K562 (cell line): ENCODE data around the gene ST6GALNAC6. TPM values are rescaled to one million over a fixed set of nuclear protein-coding genes. Genes with fewer than 3 reads are reported as not detected.

Source experiments
- CBX3 ChIP-seq, 2 experiments: IDR thresholded peaks; 1 replicate in 1 of 2; 2 replicates in 1 of 2; pipeline ENCODE4 v1.6.1; 2012; ENCODE audit warnings: inconsistent platforms in 2 of 2, low read length in 2 of 2, borderline replicate concordance in 1 of 2, control low read depth in 1 of 2
- MNT ChIP-seq, 2 experiments: fragments of 450-650 bp; conservative IDR thresholded peaks; 2 replicates each; pipeline ENCODE4 v1.6.1; 2017; ENCODE audit warnings: mild to moderate bottlenecking in 2 of 2, moderate library complexity in 2 of 2
- MTA3 ChIP-seq: fragments of 450-650 bp; formaldehyde crosslinking; IDR thresholded peaks from 2 replicates; pipeline ENCODE4 v1.6.1; 2017; ENCODE audit warnings: mild to moderate bottlenecking, borderline replicate concordance
- MTF1 ChIP-seq: fragments of 250-450 bp; sonication (Bioruptor Pico); IDR thresholded peaks from 2 replicates; pipeline ENCODE4 v1.9.0; 2021; ENCODE audit warnings: moderate library complexity, mild to moderate bottlenecking, inconsistent platforms, borderline replicate concordance
- XRCC4 ChIP-seq: IDR thresholded peaks from one replicate; pipeline ENCODE4 v1.6.1; 2011; ENCODE audit not compliant: insufficient read depth, insufficient read length; ENCODE audit errors: extremely low read depth
- ZNF318 ChIP-seq, 2 experiments: fragments of 450-650 bp; IDR thresholded peaks; 2 replicates each; pipeline ENCODE4 v1.6.1; 2016; ENCODE audit warnings: mild to moderate bottlenecking in 2 of 2, borderline replicate concordance in 1 of 2, low read depth in 1 of 2, moderate library complexity in 1 of 2
- ZNF766 ChIP-seq: fragments of 200-800 bp; sonication (Bioruptor generic); conservative IDR thresholded peaks from 2 replicates; pipeline ENCODE4 v1.6.1; 2016; ENCODE audit warnings: missing genetic modification characterization, missing compliant biosample characterization
- polyA plus RNA-seq, 8 experiments: library from polyadenylated mRNA; depleted of rRNA in 4 of 8; stranded (reverse) in 5 of 8; unstranded in 3 of 8; fragments of >200 nt; fragmentation: Nextera tagmentation in 2 of 8; fragmentation: Illumina TruSeq in 1 of 8; extraction: Ambion mirVana in 2 of 8; extraction: Trizol in 1 of 8; gene quantifications; 2 replicates each; pipeline versions ENCODE4 v1.2.1 to v1.2.3, GENCODE V29; 2011 to 2014; ENCODE audit warnings: inconsistent platforms in 1 of 8, missing spikeins in 1 of 8
- total RNA-seq, 7 experiments: library from RNA; depleted of rRNA in 6 of 7; stranded (reverse); fragments of >200 nt in 6 of 7; fragmentation: Illumina TruSeq in 2 of 7; extraction: Trizol in 2 of 7; gene quantifications; 2 replicates each; pipeline versions ENCODE4 v1.2.1 to v1.2.3, GENCODE V29; 2011 to 2021; ENCODE audit warnings: low replicate concordance in 1 of 7
- TF ChIP-seq, protein P1 (sequence below): fragments of 450-650 bp; IDR thresholded peaks from 2 replicates; pipeline ENCODE4 v1.6.1; 2018; ENCODE audit warnings: mild to moderate bottlenecking, low read depth; ENCODE audit not compliant: partially characterized antibody

Gene ST6GALNAC6
- total and polyA plus RNA-seq, 9 of the 15 experiments (the other 6 are each of a cell fraction or from before 2014, with no cell fraction given): 0.13 to 23.0 (median 14.5) TPM

GRCh38 chr9:127846443-127847177, 52.8 kb downstream of the ST6GALNAC6 start (continued):
- TF ChIP-seq MTF1 (CRISPR knock-in tag) (no peak), CBX3 (IDR thresholded peaks at IDR 0.05; ENCODE audit: borderline replicate concordance in 1 of 2, low read length in 2 of 2) (no peak), MNT (conservative IDR thresholded peaks at IDR 0.05) (no peak), MTA3 (peak; percentile 16; the same call in 1 of the 2 replicates), ZNF318 (IDR thresholded peaks at IDR 0.05; ENCODE audit: borderline replicate concordance in 1 of 2, low read depth in 1 of 2) (no peak), ZNF766 (no peak), XRCC4 (no peak)
- TF ChIP-seq, protein P1, sequence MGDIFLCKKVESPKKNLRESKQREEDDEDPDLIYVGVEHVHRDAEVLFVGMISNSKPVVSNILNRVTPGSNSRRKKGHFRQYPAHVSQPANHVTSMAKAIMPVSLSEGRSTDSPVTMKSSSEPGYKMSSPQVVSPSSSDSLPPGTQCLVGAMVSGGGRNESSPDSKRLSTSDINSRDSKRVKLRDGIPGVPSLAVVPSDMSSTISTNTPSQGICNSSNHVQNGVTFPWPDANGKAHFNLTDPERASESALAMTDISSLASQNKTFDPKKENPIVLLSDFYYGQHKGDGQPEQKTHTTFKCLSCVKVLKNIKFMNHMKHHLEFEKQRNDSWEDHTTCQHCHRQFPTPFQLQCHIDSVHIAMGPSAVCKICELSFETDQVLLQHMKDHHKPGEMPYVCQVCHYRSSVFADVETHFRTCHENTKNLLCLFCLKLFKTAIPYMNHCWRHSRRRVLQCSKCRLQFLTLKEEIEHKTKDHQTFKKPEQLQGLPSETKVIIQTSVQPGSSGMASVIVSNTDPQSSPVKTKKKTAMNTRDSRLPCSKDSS: no peak
